Measurements from ENCODE around the gene FAR1.
"Not testable (repeated sequence)": the region's sequence is repeated elsewhere in the genome, so short reads cannot be mapped to it uniquely, and the experiment has no call there.

The FAR1 gene

DNA sequence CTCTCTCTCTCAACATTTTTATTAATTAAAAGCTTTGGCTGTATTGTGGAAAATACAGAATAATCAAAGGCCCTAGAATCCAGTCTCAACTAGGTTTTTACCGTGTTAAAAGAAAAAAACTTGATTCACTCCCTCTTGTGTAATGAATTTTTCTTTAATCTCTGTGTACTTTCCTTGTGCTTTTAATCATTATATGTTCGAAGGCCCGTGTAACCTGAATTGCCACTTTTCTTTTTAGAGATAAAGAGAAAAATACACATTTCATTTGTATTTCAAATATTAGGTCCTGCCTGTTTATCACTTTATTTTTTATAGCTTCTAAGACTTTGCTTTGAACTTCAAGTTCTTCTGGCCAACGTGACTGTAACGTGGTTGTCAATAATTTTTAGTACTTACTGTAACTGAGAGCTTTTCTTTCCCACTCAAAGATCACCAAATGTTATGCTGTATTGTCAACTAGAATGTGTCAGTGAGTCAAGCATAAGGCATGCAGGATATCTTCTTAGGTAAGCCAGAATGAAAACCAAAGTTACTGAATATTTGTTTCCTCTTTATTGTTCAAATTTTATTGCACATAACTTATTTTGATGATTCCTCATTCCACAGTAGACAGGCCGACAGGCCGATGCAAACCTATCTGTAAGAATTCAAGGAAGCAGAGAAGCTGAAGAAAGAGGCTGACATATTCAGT is 23.3 kb upstream of the FAR1 start:
- H3K9ac ChIP-seq, result no peak overlapping the region
- TF ChIP-seq Cebpa-rat (IDR thresholded peaks at IDR 0.05), result no peak
- H3K27ac ChIP-seq, result no peak overlapping the region
- no peaks in the 10 kb centered on the region for H3K4me1 ChIP-seq
- H3K27me3 ChIP-seq, result no peaks in the 10 kb centered on the region
- no peak overlapping the region for H3K4me3 ChIP-seq
- H3K36me3 ChIP-seq, result no peaks in the 10 kb centered on the region
- H3K4me2 ChIP-seq, result no peak overlapping the region
- no peaks in the 10 kb centered on the region for H3K9me3 ChIP-seq
- H4K20me1 ChIP-seq, result no peaks in the 10 kb centered on the region

DNA sequence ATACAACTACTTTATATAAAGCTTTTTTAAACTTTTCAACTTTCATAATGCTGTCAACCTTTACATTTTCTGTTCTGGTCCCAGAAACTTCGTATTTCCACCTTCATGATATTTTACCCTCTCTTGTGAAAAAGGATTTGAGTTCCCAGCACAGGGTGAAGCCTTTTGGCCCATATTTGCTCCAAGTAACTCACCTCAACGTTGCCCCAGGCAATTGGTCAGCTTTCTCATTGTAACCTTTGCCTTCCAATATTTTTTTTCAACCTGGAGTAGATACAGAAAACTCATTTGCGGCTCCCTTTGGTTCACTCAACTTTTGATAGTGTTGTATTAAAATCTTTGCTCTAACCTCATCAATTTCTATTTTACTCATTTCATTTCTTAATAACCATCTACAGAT is 21.1 kb upstream of the FAR1 start:
- H3K4me2 ChIP-seq, result no peak overlapping the region
- H3K9me3 ChIP-seq, result no peaks in the 10 kb centered on the region

DNA sequence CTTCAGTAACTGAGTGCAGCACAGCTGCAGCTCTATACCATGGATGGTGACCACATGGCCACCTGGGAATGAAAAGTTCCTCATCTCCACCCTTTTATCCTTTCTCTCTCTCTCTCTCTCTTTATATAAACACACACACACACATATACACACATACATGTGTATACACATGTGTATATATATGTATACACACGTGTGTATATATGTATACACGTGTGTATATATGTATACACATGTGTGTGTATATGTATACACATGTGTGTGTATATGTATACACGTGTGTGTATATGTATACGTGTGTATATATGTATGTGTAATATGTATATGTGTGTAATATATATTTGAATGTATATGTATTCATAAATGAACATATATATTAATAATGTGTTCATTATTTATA is 18.8 kb upstream of the FAR1 start:
- Histone ChIP-seq H4K20me1 (no peaks in the 10 kb centered on the region), H3K36me3 (no peaks in the 10 kb centered on the region), H3K4me3 (no peak overlapping the region), H3K4me2 (no peak overlapping the region), H3K9me3 (no peaks in the 10 kb centered on the region), H3K4me1 (no peaks in the 10 kb centered on the region), H3K9ac (no peak overlapping the region), H3K27me3 (no peaks in the 10 kb centered on the region), H3K27ac (no peak overlapping the region)
- no peak for TF ChIP-seq Cebpa-rat (IDR thresholded peaks at IDR 0.05)

More for the DNA sequence above, 21.1 kb upstream of the FAR1 start:
- Histone ChIP-seq H3K9ac (no peak overlapping the region), H3K4me1 (no peaks in the 10 kb centered on the region), H3K36me3 (no peaks in the 10 kb centered on the region), H3K4me3 (no peak overlapping the region), H3K27me3 (no peaks in the 10 kb centered on the region), H4K20me1 (no peaks in the 10 kb centered on the region), H3K27ac (no peak overlapping the region)
- TF ChIP-seq Cebpa-rat (IDR thresholded peaks at IDR 0.05), result no peak

DNA sequence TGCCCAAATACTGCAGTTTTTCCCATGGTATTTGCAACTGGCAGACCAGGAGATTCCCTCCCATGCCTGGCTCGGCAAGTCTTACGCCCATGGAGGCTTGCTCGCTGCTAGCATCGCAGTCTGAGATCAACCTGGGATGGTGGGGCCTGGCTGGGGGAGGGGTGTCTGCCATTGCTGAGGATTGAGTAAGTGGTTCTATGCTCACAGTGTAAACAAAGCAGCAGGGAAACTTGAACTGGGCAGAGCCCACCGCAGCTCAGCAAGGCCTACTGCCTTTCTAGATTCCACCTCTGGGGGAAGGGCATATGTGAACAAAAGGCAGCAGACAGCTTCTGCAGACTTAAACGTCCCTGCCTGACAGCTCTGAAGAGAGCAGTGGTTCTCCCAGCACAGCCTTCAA is 17.0 kb upstream of the FAR1 start:
- not testable (repeated sequence) for H3K4me2 ChIP-seq, H3K9me3 ChIP-seq, H3K4me3 ChIP-seq, H4K20me1 ChIP-seq, H3K36me3 ChIP-seq, H3K27me3 ChIP-seq, H3K4me1 ChIP-seq, H3K9ac ChIP-seq, H3K27ac ChIP-seq

DNA sequence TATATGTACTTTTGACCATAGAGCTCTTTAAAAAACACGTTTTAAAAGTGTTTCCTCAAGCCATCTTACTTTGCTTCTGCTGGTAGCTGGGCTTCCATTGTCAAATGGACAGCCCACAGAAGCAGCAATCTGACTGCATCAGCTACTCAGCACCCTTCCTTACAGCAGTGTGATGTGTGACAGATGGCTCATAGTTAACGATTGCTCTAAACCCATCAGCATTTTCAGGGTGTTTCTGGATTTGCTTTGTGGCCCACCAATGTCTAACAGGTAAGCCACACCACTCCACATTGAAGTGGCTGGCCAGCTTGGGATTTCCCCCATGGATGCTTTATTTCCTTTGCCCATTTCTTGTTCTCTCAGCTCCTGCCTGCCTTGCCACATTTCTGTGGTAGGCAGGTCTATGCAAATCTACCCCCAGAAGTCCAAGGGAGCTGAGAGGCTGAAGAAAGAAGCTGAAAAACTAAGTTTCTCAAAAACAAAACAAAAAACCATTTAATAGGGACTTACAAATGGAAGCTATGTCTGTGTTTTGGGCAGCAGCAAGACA is 7.3 kb upstream of the FAR1 start:
- Histone ChIP-seq H3K9me3 (peaks cover 50% of the 10 kb centered on the region), H3K27ac (no peak overlapping the region), H3K4me2 (no peak overlapping the region), H4K20me1 (no peaks in the 10 kb centered on the region), H3K4me3 (no peak overlapping the region), H3K4me1 (no peaks in the 10 kb centered on the region), H3K36me3 (no peaks in the 10 kb centered on the region), H3K27me3 (no peaks in the 10 kb centered on the region), H3K9ac (no peak overlapping the region)
- no peak for TF ChIP-seq Cebpa-rat (IDR thresholded peaks at IDR 0.05)

DNA sequence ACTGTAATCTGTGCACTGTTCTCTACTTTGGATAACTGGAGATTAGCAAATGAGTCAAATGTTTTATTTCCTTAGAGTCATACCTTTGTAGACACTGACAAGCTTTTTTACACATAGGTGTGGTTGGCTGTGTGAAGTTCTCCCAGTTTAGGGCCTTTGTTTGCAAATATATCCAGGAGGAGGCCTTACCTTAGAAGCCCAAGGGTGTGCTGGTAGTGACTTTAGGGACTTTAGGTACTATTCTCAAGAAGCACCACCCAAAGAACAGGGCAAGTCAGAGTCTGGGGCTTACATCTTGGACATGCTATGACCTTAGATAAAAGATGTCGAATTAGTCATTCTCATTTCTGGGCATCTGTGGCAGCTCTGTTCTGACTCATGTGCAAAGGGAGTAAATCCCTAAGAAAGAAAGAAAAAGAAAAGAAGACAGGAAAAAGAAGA is 4.8 kb upstream of the FAR1 start:
- Histone ChIP-seq H3K4me3 (no peak overlapping the region), H3K27me3 (no peaks in the 10 kb centered on the region), H3K4me2 (no peak overlapping the region), H3K9me3 (peaks cover 27% of the 10 kb centered on the region), H3K27ac (no peak overlapping the region), H3K9ac (no peak overlapping the region), H3K4me1 (peaks cover 10% of the 10 kb centered on the region), H3K36me3 (no peaks in the 10 kb centered on the region), H4K20me1 (peaks cover under 1% of the 10 kb centered on the region; the same call in 1 of the 2 replicates)
- TF ChIP-seq Cebpa-rat (IDR thresholded peaks at IDR 0.05), result no peak

DNA sequence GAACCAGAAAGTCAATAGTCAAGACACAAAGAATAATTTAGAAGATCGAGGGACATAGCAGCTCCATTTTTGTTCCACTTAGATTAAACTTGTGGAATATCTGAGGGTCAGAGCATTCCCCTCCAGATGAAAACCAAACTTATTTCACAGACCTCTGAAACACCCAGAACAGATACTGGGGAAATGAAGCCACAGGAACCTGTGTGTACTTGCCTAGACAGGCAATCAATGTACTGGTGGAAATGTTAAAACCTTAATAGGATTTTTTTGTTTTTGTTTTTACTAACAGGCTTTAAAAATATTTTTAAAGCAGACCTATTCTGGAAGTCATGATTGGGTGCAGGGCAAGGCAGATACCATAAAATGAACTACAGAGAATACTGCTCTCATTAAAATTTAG is 4.1 kb upstream of the FAR1 start:
- H3K9me3 ChIP-seq, result peaks cover 20% of the 10 kb centered on the region
- peaks cover 10% of the 10 kb centered on the region for H3K4me1 ChIP-seq
- TF ChIP-seq Cebpa-rat (IDR thresholded peaks at IDR 0.05), result no peak

DNA sequence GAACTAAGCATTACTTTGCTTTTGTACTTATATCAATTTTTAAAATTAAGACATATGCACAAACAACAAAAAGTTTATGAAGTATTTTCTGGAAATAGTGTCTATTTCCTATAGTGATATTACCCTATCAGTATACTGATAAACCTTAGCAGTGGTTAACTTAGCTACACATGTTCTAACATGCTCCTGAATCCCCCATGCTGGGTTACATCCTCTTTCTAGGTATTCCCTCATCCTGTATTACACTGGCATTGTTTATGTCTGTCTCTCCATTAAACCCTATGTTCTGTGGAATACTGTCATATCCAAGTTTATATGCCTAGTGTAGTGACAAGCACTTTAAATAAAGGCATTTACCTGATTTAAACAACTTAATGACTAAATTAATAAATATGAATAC is 1.8 kb upstream of the FAR1 start:
- Histone ChIP-seq H3K9me3 (no peaks in the 10 kb centered on the region), H3K27me3 (no peaks in the 10 kb centered on the region), H3K27ac (no peak overlapping the region), H4K20me1 (peaks cover 31% of the 10 kb centered on the region), H3K4me3 (no peak overlapping the region), H3K4me1 (peaks cover 23% of the 10 kb centered on the region), H3K9ac (no peak overlapping the region), H3K4me2 (no peak overlapping the region), H3K36me3 (peaks cover 3% of the 10 kb centered on the region; the same call in 1 of the 2 replicates)
- no peak for TF ChIP-seq Cebpa-rat (IDR thresholded peaks at IDR 0.05)

More for the DNA sequence above, 4.1 kb upstream of the FAR1 start:
- H3K9ac ChIP-seq, result no peak overlapping the region
- H3K4me2 ChIP-seq, result no peak overlapping the region
- no peak overlapping the region for H3K4me3 ChIP-seq
- no peaks in the 10 kb centered on the region for H3K27me3 ChIP-seq
- no peak overlapping the region for H3K27ac ChIP-seq
- peaks cover 7% of the 10 kb centered on the region for H4K20me1 ChIP-seq
- H3K36me3 ChIP-seq, result no peaks in the 10 kb centered on the region

DNA sequence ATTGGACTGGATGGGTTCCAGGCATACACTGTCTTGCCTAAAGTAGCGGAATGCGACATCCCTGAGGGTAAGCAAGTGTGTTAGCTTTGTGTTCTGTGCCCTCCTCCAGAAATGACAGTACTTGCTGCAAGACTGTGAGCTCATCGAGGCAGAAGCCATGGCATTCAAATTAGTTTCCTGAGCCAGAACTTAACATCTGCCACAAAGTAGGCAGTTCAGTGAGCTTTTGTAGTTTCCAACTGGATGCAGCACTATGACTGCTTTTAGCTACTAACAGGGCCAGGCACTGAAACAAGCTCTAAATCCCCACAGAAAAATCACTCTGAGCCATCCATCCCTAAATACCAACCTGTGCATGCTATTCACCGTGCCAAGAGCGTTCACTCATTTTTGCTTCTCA is 1.2 kb upstream of the FAR1 start:
- Histone ChIP-seq H3K27me3 (no peaks in the 10 kb centered on the region), H3K4me1 (peaks cover 23% of the 10 kb centered on the region), H3K4me3 (peak overlapping the region; percentile 89), H3K4me2 (peak overlapping the region; percentile 84), H4K20me1 (peaks cover 36% of the 10 kb centered on the region), H3K27ac (no peak overlapping the region), H3K9ac (no peak overlapping the region), H3K9me3 (no peaks in the 10 kb centered on the region), H3K36me3 (peaks cover 6% of the 10 kb centered on the region; the same call in 1 of the 2 replicates)
- TF ChIP-seq Cebpa-rat (IDR thresholded peaks at IDR 0.05), result no peak

DNA sequence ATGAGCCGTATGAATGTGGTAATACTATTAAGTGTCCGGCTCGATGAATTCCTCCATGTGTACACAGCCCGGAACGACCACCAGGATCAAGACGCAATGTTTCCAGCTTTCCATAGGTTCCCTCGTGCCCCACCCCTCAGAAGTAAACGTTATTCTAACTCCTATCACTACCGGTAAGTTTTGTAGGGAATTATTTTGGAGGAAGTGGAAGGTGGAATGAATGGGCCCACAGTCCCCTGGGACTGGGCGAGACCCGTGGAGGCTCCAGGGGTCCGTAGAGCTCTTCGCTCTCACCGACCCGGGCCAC is 720 bp upstream of the FAR1 start:
- Histone ChIP-seq H3K9me3 (no peaks in the 10 kb centered on the region), H3K27ac (peak overlapping the region; percentile 77), H3K36me3 (peaks cover 11% of the 10 kb centered on the region; the same call in 1 of the 2 replicates), H4K20me1 (peaks cover 41% of the 10 kb centered on the region), H3K4me2 (peak overlapping the region; percentile 84), H3K4me1 (peaks cover 23% of the 10 kb centered on the region), H3K4me3 (peak overlapping the region; percentile 89), H3K27me3 (no peaks in the 10 kb centered on the region), H3K9ac (peak overlapping the region; percentile 79)
- TF ChIP-seq Cebpa-rat (IDR thresholded peaks at IDR 0.05), result no peak
